Panc1 (cell line): Measurements from ENCODE around the gene CDK19.

ENCODE experiments used
- CTCF ChIP-seq: fragments of 450-650 bp; IDR thresholded peaks from 2 replicates; pipeline ENCODE4 v1.5.1; 2017; ENCODE audit warnings: mild to moderate bottlenecking
- POLR2AphosphoS5 ChIP-seq: IDR thresholded peaks from 2 replicates; pipeline ENCODE4 v1.6.1; 2012; ENCODE audit warnings: mild to moderate bottlenecking, low read depth, low read length, moderate library complexity
- REST ChIP-seq, 2 experiments: IDR thresholded peaks; 2 replicates each; pipeline ENCODE4 v1.6.1; 2011 to 2012; ENCODE audit warnings: low read depth in 2 of 2, control low read depth in 1 of 2, low read length in 1 of 2, mild to moderate bottlenecking in 1 of 2, moderate library complexity in 1 of 2; ENCODE audit not compliant: insufficient read depth in 1 of 2
- TCF7L2 ChIP-seq: IDR thresholded peaks from 2 replicates; pipeline ENCODE4 v1.6.1; 2011; ENCODE audit warnings: mild to moderate bottlenecking, low read depth, low read length, inconsistent platforms

- TF ChIP-seq CTCF = no peak; the same call in 1 of the 2 replicates
- no peak for TF ChIP-seq REST (IDR thresholded peaks at IDR 0.05; ENCODE audit: insufficient read depth in 1 of 2, low read depth in 2 of 2, low read length in 1 of 2)
- TF ChIP-seq POLR2AphosphoS5 = no peak
- TF ChIP-seq TCF7L2 = no peak
Observed at GRCh38 chr6:110738899-110739365, 76.3 kb downstream of the CDK19 start.
